Central memory CD4-positive, alpha-beta T cell (primary cell): ENCODE data around the gene ZNF195.
"Not testable (repeated sequence)": the region's sequence is repeated elsewhere in the genome, so short reads cannot be mapped to it uniquely, and the experiment has no call there.

Experiments
- DNase-seq: peaks from one replicate; pipeline ENCODE4 v3.0.0; 2022

Gene ZNF195

GRCh38 chr11:3402181-3402860 is 23.4 kb upstream of the ZNF195 start:
- not testable (repeated sequence) for DNase-seq

- DNase-seq = not testable (repeated sequence)
Measured at GRCh38 chr11:3401052-3401451, 22.1 kb upstream of the ZNF195 start.

GRCh38 chr11:3398509-3398908 is 19.6 kb upstream of the ZNF195 start:
- DNase-seq = not testable (repeated sequence)

DNA sequence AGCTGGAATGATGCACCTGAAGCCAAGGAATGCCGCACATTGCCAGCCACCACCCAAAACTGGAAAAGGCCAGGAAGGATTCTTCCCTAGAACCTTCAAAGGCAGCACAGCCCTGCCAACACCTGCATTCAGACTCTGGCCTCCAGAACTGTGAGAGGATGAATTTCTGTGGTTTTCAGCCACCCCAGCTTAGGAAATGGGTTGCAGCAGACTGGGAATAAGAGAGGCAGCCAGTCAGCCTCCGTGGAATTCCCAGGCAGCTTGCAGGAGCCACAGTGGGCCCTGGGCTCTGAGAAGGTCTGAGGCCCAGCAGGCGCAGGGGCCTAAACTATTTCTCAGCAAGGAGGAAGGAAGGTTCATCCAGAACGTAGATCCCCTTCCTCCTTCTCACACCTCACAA is 19.2 kb upstream of the ZNF195 start:
- not testable (repeated sequence) for DNase-seq

- DNase-seq = not testable (repeated sequence)
Measured at GRCh38 chr11:3397210-3397609, 18.3 kb upstream of the ZNF195 start.

- not testable (repeated sequence) for DNase-seq
Measured at GRCh38 chr11:3395468-3395867, 16.5 kb upstream of the ZNF195 start.

GRCh38 chr11:3394956-3395355 is 16.0 kb upstream of the ZNF195 start:
- DNase-seq = not testable (repeated sequence)

GRCh38 chr11:3393450-3393849 is 14.5 kb upstream of the ZNF195 start:
- DNase-seq = not testable (repeated sequence)

- no peak for DNase-seq
Measured at GRCh38 chr11:3382613-3383285, 3.8 kb upstream of the ZNF195 start.

DNA sequence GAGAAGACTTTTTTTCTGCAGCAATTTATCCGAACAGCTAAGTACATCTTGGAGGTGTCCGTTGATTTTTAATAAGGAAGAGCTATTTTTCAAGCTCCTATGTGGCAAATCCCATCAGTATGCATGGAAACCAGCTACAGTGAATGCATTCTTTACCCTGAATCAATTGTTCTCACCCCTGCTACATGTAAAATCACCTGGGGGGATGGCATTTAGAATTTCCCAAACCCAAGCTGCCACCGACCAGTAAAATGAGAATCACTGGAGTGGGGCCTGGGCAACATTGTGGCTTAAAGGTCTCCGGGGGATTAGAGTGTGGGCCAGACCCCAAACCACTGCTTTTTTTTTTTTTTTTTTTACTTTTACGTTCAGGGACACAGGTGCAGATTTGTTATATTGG is 2.8 kb upstream of the ZNF195 start:
- no peak for DNase-seq

- no peak for DNase-seq
Measured at GRCh38 chr11:3380706-3381545, 2.0 kb upstream of the ZNF195 start.

DNA sequence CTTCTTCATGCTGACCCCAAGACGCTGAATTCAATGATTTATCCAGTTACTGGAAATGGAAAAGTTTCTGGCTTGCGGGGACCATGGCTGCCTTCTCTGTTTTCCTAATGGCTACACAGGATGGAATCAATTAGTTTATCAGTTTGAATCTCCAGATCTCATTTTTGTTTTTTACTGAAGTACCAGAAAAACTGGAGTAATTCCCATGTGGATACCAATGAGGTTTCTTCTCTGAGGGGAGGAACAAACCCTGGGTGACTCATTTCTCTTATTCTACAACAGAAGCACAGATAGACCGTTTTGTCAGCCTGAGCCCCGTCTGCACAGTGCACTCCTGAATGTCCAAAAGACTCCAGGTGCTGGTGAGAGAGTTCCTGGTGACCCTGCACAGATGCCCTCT is 3.4 kb downstream of the ZNF195 start:
- DNase-seq = no peak

GRCh38 chr11:3370311-3370870 is 8.6 kb downstream of the ZNF195 start:
- no peak for DNase-seq

DNA sequence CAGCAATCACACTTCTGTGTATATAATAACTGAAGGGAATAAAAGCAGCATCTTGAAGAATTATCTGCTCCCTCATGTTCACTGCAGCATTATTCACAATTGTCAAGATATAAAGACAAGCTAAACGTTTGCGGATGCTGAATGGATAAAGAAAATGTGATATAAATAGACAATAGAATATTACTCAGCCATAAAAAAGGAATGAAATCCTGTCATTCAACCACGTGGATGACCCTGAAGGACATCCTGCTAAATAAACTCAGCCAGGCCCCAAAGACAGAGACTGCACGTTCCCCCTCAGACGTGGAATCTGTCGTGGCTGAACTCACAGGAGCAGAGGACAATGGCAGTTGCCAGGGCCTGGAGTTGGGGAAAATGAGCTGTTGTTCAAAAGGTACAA is 9.6 kb downstream of the ZNF195 start:
- DNase-seq = no peak

- DNase-seq = no peak
Measured at GRCh38 chr11:3368199-3368598, 10.7 kb downstream of the ZNF195 start.

DNA sequence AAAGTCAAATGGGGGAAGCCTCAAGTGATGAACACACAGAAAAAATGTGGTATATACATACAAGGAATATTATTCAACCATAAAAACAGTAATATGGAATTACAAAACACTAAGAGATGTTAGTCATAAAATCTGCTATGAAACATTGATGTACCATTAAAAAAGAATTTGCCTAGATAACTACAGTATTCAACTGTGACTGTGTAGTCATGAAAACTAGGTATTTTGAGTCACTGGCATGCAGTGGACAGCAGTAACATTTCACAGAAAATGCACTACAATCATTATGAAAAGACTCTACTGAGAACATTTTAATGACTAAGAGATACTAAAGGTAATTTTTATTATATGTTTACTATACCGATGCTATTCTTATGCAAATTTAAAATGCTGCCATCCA is 11.7 kb downstream of the ZNF195 start:
- no peak for DNase-seq

DNA sequence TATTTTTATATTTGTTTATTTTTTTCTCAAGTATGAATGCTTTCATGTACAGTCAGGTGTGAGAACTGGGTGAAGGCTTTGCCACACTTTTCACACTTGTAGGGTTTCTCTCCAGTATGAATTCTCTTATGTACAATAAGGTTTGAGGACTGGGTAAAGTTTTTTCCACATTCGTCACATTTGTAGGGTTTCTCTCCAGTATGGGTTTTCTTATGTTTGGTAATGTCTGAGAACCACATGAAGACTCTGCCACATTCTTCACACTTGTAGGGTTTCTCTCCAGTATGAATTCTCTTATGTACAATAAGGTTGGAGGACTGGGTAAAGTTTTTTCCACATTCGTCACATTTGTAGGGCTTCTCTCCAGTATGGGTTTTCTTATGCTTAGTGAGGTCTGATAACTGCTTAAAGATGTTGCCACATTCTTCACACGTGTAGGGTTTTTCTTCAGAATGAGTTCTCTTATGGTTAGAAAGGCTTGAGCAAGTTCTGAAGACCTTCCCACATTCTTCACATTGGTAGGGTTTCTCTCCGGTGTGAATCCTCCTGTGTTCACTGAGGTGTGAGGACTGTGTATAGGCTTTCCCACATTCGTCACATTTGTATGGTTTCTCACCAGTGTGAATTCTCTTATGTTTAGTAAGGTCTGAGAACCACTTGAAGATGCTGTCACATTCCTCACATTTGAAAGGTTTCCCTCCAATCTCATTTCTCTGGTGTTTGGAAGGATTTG is 19.7 kb downstream of the ZNF195 start:
- DNase-seq = no peak

DNA sequence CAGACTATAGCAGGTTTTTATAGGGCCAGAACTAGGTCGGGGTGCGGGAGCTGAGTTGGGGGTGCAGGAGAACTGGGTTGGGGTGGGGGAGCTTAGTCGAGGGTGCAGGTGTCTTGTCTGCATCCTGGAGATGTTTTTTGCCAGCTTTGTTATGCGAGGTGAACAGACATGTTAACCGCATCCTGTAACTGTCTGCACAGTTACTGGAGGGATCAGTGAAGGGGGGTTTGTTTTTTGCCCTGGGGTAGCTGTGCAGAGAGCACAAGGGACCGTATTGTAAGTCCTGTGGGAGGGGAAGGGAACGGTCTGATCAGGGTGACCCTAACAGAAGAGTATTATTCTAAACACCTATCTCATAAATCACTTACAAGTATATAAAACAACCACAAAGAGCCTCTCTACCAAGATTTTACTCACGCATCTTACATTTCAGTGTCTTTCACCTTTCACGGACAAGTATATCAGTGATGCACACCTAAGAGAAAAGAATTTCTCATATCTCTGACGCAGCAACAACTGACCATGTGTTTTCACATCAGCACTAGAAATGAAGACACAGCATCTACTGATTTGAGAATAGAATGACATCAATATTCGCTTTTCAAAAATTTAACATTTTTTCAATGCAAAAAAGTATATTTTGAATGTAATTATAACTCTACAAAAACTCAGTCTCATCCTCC is 20.8 kb downstream of the ZNF195 start:
- DNase-seq = no peak

- DNase-seq = no peak
Measured at GRCh38 chr11:3357302-3357701, 21.6 kb downstream of the ZNF195 start.

- no peak for DNase-seq
Measured at GRCh38 chr11:3356858-3357257, 22.1 kb downstream of the ZNF195 start.

DNA sequence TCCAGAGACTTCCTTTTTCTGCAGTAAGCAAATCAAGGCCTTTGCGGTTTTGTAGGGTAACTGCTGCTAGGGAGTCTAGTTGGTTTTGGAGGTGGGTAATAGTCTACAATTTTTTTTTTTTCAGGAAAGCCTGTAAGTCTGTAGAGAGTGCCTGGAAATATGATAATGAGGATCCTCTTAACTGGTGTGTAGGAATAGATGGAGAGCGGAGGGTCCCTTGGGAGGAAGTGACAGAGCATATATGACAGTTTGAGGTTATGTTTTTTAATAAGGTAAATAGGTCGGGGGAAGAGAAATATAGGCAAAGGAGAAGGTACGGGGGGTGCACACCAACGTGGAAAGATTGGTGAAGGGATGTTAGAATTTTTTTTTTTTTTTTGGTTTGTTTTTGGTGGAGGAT is 25.9 kb downstream of the ZNF195 start:
- DNase-seq = no peak

DNA sequence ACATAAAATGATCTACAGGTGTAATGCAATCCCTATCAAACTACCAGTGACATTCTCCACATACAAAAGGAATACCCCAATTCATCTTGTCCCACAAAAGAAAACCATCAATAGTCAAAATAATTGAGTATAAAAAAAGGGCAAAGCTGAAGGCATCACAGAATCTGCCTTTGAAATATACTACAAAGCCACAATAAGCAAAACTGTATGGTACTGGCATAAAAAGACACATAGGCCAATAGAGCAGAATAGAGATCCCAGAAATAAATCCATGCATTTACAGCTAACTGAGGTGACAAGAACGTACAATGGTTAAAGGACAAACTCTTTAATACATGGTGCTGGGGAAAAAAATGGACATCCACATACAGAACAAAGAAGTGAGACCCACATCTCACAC is 31.8 kb downstream of the ZNF195 start:
- DNase-seq = no peak
